COR-L47 (cell line): ENCODE results near the gene KLK13.

Experiments
- DNase-seq: peaks from one replicate; lab custom pipeline; 2025; lab: John Stamatoyannopoulos, UW

KLK13 gene

DNA sequence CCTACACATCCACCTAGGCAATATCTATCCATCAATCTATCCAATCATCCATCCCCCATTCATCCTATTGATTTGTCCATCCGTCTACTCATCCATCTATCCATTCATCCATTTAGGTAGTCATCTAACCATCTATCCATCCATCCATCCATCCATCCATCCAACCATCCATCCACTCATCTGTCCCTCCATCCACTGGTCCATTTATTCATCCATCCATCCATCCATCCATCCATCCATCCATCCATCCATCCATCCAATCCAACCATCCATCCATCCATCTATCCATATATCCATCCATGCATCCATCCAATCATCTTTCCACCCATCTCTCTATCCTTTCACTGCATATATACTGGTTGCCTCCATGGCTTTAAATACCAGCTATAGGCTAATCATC, 3.9 kb downstream of the KLK13 start:
- no peak for DNase-seq

DNA sequence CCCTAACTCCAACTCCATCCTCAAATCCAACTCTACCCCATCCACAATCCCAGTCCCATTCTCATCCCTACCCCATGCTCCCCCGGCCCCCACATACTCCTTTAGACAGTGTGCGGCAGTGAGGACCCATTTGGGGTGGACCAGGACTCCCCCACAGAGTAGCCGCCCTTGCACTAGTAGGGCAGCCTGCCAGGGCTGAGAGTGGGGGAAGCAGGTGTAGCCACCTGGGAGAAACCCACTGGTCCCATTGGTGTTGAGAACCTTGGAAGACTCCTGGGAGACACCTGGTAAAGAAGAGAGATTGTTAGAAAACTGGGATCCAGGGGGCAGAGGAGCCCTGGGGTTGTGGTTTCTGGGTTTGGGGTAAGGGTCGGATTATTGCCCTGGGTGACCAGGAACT, 4.6 kb downstream of the KLK13 start:
- no peak for DNase-seq

DNA sequence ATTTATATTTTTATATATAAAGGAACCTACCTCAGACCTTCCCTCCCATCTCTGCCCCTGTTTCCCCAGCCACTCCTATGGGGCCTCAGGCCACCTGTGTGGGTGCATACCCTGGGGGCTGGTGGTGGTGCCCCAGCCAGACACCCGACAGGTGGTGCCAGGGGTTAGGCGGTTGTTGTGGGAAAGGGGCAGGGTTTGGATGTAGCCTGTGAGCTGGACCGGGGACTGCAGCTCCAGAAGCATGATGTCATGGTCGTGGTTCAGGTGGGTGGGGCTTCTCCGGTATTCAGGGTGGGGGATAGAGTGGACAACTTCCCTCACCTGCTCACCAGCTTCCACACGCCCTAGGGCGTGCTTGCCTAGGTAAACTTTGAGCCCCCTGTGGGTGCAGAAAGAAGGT, 5.2 kb downstream of the KLK13 start:
- DNase-seq = no peak

DNA sequence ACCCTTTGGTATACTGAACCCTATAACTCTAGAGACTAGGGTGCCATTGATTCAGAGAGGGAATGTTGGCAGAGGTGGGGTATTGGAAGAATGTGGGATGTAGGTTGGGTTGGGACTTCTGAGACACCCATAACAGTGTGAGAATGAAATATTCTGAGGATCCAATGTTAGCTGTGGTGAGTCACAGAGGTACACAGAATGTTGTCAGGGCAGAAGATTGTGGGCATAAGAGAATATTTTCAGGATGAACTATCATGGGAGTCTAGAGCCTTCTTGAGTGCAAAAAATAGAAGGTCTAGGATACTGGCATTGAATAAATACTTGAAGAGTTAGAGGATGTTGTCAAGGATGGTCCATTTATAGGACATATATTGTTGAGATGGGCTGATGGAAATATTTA, 9.0 kb downstream of the KLK13 start:
- DNase-seq = no peak

DNA sequence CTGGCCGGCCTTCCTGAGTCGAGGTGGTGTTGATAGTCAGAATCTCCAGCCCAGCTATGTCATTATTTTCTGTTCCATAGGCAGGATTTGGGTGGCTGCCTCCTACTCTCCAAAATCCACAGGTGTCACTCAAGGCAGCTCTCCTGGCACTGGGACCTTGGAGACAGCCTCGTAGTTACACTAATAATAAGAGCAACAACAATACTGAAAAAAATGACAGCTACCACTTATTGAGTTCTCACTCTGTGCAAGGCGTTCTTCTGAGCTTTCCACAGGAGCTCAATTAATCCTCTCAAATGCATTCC, 17.9 kb downstream of the KLK13 start:
- DNase-seq = no peak

DNA sequence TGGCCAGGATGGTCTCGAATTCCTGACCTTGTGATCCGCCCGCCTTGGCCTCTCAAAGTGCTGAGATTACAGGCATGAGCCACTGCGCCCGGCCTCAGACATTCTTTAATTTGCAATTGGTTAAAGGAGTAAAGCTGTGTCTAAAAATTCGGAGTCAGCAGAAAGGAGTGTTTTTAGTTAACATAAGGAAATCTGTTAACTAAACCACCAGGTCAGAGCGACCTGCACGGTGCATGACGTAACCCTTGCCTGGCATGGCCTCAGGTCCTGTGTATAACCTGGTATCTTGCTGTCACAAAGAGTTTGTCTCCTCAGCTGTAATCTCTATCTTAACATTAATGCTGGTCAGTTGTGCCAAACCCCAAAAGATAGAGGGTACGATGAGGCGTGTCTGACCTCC, 20.6 kb downstream of the KLK13 start:
- DNase-seq = no peak

DNA sequence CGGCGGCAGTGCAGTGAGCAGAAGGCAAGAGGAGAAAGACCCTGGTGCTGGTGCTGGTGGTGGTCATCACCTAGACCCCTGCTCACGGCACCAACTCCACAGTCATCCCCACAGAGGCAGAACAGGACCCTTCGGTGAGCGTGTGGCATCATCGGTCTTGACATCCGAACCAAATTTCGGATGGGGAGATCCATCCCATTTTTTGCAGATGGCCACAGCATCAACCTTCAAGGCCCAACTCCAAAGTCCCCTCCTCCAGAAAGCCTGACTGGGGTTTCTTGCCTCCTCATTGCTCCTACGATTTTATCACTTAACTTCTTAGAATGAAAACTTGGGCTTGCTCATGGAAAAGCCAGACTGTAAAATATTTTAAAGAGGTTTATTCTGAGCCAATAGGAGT, 21.4 kb downstream of the KLK13 start:
- no peak for DNase-seq

DNA sequence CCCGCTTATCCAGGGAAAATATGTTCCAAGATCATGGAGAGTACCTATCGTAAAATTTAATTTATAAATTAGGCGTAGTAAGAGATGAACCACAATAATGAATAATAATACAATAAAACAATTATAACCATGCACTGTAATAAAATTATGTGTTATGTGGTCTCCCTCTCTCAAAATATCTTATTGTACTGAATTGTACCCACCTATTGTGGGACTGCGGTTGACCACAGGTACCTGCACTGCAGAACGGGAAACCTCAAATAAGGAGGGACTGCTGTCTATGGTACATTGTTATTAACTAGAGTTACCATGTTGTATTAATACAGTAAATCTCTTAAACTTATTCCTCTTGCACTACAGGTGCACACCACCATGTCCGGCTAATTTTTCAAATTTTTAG, 24.7 kb downstream of the KLK13 start:
- DNase-seq = no peak

DNA sequence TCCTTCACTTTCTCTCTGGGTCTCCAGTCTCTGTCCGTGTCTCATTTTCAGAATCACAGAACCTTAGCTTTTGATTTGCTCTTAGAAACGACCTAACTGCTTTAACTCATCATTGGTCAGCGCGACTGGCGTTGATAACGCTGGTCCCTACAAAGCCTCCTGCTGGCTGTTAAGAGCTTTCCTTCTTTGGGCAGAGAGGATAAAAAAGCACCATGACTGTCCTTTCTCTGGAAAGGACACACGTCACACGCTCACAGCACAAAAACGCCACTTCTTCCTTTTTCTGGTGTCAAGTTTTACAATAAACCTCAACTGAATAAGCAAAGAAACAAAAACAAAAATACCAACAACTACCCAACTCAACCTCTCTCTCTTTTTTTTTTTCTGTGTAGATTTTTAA, 28.4 kb downstream of the KLK13 start:
- DNase-seq = no peak

DNA sequence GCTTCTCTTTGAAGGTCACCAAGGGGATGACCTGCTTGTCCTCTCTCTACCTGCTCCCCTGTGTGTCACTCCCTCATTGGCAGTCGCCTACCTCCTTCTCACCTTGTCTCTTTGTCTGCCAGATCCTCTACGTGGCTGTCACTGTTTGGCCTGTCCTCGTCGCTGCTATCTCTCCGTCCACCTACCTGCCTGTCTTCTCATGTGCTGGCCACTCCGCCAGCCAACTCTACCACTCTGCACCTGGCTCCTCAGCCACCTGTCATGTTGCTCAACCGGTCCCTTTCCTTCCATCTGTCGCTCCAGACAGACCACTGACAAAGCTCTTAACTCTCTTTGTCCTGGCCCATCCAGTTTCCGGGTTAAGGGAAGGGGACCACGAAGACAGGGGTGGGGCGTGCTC, 30.2 kb downstream of the KLK13 start, which contains the start of gene KLK12:
Gene KLK12, minus strand, starts transcription at position 299 of the 400 bp plus-strand sequence. CDS start 381 bp downstream, outside the sequence.
- no peak for DNase-seq

DNA sequence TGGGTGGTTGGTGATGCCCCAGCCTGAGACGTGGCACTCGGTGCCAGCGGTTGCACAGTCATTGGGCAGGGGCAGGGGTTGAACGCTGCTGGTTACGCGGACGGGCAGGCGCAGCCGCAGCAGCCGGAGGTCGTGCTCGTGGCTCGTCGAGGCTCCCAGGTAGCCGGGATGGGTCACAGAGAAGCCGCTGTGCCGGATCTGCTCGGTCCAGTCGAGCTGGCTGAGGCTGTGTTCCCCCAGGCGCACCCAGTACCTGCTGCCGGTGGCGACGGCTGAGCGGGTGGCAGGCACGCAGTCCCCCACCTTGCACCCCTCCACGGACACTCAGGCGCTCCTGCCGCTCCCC, 33.0 kb downstream of the KLK13 start:
- no peak for DNase-seq

DNA sequence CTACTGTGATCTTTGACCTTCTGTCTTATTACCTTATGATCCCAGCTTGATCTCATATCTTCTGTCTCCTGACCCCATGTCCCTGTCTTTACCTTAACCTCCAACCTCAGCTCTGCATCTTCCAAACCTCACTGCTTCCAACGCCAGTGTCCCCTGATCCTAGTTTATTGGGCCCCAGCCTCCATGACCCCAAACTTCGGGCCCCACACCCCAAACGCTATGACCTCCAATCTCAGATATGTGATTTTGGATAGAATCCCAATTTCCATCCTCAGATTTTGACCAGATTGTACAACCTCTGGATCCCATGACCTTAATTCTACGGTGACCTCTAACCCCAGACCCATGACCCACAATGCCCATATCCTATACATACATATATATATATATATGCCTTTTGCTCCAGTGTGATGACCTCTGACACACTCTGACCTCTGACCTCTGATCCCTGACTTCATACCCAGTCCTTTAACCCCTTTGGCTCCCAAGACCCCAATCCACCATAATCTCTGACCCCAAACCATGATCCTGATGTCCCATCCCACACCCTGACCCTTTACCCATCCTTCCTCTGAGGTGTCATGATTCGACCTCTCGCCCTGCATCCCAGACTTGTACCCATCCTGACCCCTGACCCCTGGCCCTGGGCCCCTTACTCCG, 33.5 kb downstream of the KLK13 start:
- DNase-seq = no peak

DNA sequence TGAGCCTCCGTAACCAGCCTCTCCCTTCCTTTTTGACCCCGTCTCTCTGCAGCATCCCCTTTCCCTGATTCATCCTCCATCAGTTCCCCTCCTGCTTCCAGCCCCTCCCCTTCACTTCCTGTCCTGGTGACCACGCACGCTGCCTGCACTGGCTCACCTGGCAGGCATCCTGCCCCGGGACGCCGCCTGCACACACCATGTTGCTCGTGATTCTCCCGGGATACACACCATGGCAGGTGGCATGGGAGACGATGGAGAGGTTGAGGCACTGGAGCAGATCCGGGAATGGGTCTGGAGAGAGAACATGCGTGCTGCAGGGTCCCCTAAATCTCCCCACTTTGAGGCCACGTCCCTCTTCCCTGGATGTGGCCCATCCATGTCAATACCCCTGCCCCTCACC, 34.3 kb downstream of the KLK13 start:
- DNase-seq = no peak

DNA sequence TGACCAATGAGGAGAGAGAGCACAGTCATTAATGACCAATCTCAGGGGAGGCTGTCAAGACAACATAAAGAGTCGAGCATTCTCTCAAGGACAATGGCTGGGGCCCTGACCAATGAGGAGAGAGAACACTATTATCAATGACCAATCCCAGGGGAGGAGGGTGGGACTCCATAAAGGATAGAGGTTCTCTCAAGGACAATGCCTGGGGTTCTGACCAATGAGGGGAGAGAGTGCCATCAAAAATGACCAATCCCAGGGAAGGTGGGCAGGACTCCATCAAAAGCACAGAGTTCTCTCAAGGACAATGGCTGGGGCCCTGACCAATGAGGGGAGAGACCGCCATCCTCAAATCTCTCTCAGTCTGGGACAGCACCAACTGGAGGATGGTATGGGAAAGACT, 35.2 kb downstream of the KLK13 start:
- DNase-seq = no peak

DNA sequence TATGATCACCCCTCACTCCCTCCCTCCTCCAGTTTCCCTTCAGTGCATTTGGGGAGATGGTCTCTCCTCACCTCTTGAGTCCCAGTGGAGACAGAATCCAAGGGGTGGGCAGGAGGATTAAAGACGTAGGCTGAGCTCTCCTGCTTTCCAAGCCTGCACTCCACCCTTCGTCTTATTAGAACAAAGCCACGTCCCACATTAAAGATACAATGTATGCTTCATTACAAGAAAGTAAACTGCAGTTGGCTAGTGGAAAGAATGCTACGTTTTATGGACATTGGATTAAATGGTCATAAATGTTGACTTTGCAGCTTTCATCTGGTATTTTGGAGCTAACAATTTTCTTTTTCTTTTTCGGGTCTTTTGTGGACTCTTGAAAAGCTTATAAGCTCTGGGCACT, 37.0 kb downstream of the KLK13 start:
- no peak for DNase-seq

DNA sequence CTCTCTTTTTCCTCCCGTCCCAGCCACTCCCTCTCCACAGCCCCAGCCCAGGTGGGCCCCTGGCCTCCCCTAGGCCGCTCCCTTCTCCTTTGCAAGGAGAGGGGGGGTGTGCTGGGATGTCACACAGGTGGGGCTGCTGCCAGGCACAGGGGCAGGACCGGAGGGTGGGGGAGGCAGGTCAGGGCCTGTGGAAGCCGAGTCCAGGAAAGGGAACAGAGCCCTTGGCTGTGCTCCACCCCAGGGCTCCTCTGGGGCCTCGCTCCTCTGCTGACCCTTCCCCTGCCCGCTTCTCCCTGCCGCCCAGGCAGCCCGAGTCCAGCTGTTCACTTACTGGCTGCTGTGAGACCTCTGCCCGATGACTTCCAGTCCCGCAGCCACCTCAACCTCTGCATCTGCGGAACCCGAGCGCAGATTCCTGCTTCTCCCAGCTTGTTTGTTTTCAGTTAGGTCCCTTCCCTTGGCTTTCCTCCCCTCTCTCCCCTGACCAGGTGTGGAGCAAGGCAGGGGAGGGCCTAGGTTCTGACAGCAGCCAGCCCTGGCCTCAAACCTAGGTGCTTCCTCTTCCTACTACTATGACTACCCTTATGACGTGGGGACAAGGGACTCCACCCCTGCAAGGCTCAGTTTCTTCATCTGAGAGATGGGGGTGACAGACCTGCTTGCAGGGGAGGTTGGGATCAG, 37.6 kb downstream of the KLK13 start:
- DNase-seq = no peak

DNA sequence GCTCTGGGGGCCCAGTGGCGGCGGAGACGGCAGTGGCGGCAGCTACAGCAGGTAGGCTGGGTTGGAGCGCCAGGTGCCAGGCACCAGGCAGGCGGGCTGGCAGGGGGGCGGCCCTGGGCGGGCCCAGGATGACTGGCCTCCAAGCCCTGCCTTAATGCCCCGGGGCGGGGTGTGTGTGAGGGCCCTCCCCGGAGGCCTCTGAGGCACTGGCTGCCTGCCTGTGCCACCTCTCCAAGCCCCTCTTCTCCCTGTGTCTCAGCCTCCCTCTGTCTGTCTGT, 38.4 kb downstream of the KLK13 start, which contains the start of gene KLK11:
Gene KLK11, minus strand, starts transcription at position 63 of the 278 bp plus-strand sequence. CDS start 985 bp downstream, outside the sequence.
- DNase-seq = peak; percentile 51

DNA sequence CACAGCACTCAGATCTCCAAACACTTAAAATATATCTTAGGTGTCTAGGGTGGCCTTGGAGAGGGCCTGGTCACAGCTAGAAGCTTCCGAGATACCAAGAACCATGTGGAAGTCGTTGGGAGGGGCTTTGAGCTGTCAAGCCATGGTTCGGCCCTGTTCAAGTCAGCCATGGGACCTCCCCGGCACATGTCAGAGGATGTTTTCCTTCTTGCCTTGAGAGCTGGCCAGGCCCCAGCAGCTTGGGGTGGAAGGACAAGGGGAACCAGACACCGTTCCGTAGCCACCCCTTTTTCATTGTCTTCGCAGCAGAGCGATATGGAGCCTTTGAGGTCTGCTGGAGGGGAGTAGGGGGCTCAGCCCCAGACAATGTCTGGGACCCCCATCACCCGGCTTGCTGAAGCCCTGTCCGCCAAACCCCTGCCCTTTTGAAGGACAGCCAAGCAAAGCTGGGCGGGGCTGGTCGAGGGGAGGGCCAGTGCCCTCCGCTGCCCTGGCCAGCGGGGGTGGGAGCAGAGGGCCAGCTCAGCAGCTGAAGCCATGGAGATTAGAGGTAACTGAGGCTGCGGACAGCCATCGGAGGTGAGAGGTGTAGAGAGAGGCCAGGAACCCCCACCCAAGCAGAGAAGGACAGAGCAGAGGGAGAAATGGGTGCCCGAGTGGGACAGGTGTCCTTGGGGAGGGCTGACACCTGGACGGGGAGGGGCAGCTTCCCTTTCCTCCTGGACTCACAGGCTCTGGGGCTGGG, 38.9 kb downstream of the KLK13 start:
- no peak for DNase-seq

DNA sequence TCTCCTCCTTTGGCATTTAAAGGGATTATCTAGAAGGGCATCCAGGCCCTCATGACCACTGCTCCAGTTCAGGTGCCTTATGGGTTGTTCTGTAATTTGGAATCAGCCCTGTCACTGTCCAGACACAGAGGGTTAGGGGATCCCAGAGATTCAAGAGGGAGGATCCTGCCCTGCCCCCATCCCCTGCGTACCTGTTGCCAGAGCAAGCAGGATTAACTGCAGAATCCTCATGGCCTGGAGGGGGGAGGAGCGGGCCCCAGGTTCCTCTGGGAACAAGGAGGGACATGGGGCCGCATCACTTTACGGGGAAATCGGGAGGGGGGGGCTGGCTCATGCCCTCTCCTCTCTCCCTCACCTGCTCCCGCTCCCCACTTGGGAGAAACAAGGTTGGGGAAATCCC, 39.5 kb downstream of the KLK13 start:
- DNase-seq = no peak

DNA sequence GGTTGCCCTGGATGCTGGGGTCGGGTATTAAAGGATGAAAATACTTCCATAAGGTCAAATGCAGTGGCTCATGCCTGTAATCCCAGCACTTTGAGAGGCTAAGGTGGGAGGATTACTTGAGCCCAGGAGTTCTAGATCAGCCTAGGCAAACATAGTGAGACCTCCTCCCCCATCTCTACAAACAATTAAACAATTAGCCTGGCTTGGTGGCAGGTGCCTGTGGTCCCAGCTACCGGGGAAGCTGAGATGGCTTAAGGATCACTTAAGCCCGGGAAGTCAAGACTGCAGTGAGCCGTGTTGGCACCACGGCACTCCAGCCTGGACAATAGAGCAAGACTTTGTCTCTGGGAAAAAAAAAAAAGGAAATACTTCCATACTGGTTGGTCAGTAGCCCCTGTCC, 40.0 kb downstream of the KLK13 start:
- no peak for DNase-seq

DNA sequence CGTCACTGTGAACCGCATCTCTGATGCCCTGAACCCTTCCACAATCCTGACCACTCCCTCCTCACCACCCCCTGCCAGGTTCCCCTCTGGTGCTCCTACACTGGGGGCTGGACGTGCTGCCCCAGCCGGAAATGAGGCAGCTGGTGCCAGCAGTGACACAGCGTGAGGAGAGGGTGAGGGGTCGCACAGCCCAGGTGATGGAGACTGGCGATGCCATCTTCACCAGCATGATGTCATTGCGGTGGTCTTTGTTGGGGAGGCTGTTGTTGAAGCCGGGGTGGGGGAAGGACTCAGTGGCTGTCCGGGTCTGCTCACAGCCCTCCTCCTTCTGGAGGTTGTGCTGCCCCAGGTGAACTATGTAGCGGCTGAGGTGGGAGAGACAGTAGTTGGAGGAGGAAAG, 40.9 kb downstream of the KLK13 start:
- DNase-seq = no peak

DNA sequence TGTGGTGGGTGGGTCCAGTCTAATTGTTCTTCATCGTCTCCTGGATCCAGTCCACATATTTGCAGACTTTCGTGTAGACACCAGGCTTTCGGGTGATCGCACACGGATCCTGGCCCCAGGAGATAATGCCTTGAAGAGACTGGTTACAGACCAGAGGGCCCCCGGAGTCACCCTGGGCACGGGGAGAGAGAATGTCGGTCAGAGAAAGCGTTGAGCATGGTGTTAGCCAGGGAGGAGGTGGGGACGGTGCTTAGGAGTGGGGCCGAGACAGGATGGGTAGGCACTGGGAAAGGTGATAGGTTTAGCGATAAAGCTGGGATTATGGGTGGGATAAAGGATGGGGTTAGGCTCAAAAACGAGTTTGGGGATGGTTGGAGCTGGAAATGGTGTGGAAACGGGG, 42.4 kb downstream of the KLK13 start:
- no peak for DNase-seq

DNA sequence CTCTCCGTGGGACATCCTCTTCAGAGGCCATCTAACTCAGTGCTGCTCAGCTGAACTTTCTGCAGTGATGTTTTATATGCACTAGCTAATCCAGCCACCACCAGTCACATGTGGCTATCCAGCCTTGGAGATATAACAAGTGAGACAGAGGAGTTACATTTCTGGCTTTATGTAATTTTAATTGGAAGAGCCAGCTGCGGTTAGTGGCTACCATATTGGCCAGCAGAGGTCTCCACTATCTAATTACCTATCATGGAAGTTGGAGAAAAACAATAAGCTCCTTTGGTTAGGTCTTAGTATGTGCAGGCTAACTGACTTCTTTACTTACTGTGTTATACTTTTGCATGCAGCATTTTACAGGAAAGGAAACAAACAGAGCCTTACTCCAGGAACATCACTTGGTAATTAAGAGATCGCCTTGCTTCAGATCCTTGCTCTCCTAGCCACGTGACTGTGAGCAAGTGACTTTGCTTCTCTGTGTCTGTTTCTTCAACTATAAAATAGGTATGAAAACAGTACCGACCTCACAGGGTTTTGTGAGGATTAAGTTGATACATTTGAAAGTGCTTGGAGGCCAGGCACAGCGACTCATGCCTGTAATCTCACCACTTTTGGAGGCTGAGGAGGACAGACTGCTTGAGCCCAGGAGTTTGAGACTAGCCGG, 43.8 kb downstream of the KLK13 start:
- DNase-seq = peak; percentile 57
